GDM1 (cell line): ENCODE results near the gene RNF223.
"Not testable (repeated sequence)": the region's sequence is repeated elsewhere in the genome, so short reads cannot be mapped to it uniquely, and the experiment has no call there.

Experiments used
- DNase-seq: peaks from one replicate; lab custom pipeline; 2025; lab: John Stamatoyannopoulos, UW

Gene RNF223

DNA sequence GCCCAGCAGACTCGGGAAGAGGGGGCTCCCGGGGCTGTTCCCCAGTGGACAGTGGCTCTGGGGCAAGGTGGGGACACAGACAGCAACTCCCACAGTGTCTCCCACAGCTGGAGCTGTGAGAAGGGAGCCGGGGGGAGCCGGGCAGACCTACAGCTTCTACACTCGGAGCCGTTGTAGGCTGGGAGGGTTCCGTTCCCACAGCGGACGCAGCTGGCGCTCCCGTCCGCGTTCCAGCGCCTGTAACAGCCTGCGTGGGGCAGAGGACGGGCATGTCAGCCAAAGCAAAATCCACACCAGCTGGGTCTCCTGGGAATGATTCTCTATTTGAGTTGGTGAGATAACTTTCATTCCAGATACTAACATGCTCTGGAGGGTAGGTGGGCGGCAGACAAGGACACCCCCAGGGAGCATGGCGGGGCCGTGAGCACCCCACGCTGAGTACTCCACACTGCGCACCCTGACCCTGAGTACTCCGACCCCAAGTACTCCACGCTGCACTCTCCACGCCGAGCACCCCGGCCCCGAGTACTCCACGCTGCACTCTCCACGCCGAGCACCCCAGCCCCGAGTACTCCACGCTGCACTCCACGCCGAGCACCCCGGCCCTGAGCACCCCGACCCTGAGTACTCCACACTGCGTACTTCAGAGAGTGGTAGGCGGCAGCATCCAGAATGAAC is 13.4 kb upstream of the RNF223 start:
- DNase-seq = no peak

DNA sequence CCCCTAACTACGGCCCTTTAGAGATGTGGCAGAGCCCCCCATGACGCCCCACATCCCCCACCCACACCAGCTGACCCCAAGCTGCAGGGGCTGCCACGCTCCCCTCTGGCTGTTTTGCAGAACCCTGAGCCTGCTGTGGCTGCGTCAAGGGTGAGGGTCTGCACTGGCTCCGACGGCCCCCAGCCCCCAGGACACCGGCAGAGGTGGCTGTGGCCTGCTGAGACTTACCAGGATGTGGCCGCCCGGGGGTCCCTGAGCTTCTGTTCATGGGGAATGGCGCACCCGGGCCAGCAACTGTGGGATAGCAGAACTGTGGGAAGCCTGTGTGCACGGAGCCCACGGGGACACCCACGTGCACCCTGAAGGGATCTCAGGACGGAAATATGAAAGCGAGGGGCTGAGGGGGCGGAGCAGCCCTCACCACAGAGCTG is 12.8 kb upstream of the RNF223 start:
- DNase-seq = no peak

DNA sequence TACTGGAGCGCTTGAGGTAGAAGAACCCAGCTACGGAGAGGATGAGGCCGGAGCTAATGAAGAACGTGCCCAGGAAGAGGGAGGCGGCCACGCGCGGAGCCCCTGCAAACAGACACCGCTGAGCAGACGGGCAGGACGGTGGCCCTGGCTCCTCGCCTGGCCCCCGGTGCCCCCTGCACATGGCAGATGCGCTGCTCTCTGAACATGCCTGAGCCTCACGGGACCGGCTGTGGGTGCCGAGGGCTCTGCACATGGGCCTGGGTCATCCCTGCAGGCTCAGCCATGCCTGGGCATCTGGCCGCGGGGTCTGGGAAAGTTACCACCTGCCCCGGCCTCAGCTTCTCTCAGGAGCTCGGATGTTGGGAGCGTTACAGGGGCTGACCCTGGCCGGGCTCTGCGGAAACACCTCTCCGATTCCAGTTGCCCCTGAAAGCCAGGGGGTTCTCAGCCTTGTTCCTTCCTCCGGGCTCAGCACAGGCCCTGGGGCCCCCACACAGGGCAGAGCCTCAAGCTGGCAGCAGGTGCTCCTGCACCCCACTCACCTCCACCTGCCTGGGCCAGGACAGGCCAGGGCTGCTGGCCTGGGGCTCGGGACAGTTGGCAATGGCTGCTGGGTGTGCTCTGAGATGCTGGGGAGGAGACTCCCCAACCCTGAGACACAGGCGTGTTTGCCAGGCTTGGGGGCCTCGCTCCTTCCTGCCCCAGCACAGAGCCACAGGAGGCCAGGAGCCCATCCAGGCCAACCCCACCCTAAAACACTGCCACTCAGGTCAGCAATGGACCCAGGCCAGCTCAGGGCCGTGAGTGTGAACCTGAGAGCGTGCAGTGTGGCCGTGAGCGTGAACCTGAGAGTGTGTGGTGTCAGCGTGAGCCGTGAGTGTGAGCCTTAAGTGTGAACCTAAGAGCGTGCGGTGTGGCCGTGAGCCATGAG is 12.1 kb upstream of the RNF223 start:
- DNase-seq = no peak

DNA sequence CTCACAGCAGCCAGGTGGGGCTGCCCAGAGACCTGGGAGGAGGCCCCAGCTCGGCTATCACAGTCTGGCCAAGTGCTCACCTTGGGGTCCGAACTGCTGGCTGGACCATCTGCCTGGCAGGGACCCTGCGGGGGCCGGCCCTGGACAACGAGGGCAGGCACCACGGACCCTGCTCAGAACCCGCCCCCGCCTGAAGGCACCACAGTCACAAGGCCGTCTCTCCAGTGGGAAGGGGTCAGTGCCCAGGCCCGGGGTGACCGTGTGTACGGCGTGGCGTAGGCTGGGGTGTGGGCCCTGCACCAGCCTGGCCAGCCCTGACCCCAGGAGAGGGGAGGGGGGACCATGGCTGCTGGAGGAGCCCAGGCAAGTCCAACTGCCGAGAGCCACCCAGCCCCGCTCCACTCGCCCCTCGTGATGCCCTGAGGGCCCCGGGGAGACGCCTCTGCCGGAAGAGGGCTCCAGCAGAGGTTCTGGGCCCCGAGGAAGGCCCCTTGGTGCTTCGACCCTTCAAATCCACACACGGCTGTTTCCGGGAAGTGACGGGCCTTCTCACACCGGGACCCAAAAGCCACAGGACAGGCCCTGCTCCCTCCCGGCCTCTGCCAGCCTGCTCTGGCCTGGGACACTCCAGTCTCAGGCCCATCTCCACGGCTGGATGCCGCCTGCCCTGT is 11.2 kb upstream of the RNF223 start:
- no peak for DNase-seq

DNA sequence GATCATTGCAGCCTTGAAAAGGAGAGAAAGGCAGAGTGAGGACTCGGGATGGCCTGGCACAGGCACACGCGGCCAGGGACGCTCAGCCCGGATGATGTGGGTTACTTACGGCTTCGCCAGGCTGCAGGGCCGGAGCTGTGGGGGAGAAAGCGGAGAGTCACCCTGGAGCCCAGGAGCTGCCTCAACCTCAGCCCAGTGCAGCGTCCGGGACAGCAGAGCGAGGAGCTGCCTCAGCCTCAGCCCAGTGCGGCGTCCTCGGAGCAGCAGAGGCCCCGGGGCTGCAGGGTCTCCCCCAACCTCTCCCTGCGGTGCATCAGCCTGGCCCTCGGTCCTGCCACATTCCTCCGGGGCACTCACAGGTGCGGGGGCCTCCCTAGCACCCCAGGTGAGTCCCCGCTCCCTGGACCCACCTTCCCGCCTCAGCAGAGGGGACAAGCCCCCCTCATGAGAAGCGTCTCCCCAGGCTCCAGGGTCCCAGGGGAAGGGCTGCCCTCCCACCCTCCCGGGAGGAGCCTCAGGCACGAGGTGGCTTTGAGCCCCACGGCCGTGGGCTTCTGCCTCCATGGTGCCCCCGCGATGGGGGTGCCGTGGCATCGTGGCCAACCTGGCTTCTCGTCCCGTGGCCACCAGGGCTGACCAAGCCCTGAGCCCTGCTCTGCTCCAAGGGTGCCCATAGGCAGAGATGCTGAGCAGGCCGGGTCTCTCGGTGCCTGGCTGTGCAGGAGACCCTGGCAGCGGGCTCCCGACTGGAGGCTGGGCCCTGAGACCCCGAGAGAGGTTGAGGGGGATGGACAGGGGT is 10.5 kb upstream of the RNF223 start:
- no peak for DNase-seq

DNA sequence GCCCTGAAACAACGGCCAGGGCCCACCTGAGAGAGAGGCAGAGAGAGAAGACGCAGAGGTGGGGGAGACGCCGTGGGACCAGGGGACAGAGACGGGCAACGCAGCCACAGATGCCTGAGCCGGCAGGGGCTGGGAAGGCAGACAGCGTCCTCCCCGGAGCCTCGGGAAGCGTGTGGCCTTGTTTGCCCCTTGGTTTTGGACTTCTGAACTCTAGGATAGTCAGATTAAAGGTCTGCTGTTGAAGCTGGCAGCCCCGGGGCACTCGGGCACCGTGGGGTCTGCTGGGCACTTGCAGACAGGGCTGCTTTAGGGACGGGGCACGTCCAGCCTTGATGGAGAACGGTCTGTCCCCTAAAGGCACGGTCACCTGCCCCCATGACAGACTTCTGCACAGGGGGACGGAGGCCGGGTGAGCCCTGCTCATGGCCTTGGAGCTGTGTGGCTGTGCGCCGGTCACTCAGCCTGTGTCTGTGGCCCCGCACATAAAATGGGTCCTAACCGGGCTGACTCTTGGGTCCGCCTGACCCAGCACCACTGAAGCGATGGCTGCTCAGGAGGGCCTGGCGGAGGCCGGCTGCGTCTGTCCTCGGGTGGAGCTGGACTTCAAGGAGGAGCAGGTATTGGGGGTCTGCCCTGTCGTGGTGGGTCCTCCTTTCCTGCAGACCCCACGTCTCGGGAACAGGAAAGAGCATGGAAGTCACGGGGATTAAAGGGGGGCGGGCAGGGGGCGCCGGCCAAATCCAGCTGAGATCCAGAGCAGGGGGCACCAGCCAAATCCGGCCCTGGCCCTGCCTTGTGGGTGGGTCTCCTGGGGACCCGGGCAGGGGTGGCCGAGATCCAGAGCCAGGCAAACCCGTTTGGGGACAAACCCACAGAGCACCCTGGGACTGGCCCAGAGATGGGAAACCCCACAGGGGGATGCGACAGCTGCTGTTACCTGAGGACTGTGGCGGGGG is 9.6 kb upstream of the RNF223 start:
- DNase-seq = no peak

DNA sequence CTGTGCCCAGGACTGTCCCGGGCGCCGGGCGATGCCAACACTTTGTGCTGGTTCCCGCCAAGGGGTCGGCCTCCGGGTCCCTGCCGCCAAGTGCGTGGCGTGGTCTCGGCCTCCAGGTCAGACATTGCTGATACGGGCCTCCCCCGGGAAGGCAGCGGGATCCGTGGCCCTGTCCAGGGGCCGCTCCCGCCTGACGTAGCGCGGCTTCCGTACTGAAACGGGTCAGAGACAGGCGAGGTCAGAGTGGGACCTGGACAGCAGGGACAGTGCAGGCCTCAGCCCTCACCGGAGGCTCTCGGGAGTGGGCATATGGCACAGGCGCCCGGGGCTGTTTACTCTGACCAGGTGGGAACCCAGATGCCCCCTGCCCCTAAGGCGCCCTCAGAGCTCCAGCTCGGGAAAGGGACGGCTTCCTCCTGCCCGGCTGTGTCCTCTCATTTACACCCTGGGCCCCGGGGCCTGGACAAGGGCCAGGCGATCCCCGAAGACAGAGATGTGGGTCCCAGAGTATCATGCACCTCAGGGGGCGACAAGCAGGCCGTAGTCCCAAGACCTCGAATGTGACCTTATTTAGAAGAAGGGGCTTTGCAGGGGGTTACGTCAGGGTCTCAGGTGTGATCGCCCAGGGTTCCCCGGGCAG is 8.8 kb upstream of the RNF223 start:
- no peak for DNase-seq

DNA sequence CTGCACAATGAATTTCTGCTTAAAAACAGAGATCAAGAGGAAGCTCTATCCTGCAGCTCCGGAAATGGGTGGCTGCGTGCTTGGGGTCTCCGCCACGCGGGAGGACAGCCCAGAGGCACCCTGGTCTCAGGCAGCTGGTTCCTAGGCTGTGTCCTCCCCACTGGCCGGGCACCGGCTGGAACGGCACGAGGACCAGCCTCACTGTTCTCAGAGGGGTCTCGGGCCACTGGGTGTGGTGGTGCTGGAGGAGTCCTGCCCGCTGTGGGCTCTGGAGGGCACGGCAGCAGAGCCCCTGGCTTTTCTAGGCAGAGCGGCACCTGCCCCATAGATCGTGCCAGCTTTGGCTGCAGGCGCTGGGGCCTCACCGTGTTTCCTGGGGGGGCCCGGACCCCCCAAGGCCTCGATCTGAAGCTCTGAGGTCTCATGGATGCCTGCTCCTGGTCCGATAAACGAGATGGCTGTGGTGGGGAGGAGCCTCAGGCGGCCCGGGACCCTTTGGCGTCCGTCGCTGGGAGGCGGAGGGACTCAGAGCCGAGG is 8.2 kb upstream of the RNF223 start:
- no peak for DNase-seq

DNA sequence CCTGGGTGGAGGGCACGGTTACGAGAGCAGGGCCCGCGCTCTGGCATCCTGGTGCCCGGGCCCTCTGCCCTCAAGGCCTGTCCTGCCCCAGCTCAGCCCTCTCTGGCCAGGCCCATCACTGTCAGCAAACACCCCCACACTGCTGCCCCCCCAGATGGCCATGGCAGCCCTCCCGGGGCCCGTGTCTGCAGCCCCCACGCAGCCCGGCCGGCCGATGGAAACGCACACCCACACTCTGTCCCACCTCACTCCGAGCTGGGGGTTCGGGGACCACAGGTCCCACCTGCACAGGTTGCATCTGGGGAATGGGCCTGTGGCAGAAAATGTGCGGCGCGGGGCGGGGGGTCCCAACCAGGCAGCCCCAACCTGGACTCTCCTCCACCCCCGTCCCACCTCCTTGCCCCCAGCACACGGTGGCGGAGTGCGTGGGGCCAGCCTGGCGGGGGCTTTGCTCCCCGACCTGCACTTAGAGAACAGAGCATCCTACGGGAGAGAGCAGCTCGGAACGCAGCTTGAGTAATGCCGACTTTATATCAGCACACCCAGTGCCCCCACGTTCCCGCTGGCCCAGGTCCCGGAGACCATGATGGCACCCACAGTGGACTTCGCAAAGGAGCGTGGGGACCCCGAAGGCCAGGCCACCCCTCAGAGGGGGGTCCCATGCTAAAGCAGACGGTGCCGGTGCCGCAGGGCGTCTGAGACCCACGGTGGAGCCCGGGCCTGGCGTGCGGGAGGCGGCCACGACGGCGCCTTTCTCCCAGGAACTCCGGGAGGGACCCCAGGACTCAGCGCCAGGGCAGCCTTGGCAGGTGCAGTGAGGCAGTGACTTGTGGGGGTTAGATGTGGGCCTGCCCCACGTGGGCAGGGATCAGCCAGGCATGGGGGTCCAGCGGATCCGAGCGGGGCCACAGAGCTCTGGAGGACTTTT is 7.5 kb upstream of the RNF223 start:
- no peak for DNase-seq

DNA sequence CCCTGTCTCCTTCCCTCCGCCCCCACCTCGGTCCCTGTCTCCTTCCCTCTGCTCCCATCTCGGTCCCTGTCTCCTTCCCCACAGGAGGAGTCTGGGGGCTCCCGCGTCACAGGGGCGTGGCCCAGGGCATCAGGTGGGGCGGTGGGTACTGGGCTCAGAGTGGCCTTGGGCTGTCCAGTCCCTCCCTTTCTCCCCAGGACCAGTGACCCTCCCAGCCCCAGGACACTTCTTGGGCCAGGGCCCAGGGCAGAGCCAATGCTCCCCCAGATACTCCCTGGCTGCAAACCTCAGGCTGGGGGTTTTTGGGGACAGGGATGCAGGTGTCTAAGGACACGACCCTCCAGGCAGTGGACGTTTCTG is 6.8 kb upstream of the RNF223 start:
- no peak for DNase-seq

DNA sequence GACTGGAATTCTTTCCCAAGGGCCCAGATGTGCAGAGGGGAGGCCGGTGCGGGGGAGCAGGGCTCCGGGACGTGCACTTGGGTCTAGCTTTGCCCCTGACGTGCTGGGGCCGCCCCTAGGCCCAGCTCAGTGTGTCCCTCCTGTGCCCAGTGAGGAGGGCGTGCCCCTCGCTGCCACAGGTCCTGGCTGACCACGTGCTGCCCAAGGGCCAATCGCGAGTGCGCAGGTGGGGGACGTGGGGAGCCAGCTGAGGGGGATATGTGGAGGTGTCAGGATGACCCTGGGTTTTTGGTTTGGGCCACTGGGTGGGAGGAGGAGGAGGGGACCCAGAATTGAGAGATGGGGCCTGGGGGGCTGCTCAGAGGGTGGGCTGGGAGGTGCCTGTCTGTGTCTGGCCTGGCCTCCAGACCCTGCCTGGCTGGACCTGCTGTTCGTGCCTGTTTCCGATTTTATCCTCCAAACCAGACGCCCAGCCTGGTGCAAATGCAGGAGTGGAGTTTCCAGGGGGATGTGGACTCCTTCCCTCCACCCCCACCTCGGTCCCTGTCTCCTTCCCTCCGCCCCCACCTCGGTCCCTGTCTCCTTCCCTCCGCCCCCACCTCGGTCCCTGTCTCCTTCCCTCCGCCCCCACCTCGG is 6.1 kb upstream of the RNF223 start:
- no peak for DNase-seq

DNA sequence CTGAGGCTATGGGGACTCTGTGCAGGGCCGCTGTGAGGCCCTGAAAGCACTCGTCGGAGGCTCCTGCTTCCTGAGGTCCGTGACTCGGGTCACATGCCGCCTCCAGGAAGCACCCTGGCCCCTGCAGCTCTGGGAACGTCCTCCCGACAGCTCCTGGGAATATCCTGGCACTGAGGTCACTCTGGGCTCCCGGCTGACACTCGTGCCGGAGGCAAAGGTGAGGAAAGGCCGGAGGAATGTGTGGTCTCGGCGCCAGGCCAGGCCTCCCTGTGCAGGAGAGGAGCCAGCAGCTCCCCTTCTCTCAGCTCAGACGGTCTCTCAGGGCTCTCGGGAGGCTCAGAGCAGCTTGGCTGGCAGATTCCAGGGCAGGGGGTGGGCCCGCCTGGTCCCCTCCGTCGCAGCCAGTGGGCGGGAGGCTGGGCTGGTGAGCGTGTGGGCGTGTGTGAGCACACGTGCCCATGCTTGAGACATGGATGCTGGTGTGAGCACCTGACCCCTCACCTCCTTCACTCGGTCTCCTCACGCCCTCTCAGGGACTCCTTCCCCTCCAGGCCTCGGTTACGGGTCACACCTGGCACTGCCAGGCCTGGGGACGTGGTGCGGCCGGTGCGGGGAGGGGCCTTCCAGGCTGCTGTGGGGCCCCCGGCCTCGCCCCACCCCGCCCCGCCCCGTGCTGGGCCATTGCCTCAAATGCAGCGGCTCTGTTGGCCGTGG is 5.5 kb upstream of the RNF223 start:
- DNase-seq = peak; percentile 9

DNA sequence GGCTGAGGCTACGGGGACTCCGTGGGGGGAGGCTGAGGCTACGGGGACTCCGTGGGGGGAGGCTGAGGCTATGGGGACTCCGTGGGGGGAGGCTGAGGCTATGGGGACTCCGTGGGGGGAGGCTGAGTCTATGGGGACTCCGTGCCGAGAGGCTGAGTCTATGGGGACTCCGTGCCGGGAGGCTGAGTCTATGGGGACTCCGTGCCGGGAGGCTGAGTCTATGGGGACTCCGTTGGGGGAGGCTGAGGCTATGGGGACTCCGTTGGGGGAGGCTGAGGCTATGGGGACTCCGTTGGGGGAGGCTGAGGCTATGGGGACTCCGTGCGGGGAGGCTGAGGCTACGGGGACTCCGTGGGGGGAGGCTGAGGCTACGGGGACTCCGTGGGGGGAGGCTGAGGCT is 3.3 kb upstream of the RNF223 start:
- DNase-seq = not testable (repeated sequence)

DNA sequence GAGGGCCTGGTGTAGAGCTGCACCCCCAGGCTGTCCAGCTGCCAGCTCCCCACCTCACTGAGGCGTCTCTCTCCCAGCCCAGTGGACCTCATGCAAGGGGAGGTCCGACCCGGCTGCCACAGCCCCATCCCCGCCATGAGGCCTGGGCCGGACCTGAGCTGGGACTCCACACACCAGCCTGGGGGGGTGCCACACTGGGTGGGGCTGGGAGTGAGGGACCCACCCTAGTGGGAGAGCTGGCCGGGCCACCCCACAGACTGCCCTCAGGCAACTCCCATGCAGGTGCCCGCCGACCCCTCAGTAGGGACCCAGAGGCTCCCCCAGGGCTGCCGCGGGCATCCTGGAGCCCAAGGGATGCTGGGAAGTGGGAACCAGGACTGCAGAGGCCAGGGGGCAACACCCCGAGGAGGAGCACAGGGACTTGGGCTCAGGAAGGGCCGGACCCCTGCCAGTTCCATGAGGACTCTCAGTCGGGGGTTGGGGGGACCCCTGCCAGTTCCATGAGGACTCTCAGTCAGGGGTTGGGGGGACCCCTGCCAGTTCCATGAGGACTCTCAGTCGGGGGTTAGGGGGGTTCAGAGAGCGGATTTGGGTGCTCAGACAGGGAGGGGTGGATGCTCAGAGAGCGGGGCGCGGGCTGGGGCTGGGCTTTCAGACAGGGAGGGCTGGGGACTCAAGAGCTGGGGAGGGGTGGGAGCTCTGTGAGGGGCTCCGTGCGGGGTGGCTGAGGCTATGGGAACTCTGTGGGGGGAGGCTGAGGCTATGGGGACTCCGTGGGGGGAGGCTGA is 1.2 kb upstream of the RNF223 start:
- DNase-seq = no peak

DNA sequence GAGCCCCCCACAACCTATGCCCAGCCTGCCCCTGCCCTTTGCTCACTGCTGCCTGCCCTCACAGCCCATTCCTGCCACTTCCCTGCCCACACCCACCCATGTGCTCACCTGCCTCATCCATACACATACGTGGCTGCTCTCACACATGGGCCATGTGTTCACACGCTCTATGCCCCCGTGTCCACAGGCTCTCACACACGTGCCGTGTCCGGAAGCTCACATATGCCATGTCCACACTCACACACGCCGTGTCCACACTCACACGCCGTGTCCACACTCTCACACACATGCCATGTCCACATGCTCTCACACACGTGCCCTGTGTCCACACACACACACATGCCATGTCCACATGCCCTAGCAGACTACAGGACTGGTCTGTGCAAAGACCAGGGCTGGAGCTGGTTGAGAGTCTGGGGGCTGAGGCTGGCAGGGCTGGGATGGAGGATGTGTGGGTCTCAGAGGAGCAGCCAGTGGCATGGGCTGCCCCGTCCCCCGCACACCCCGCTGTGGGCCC is 583 bp upstream of the RNF223 start:
- DNase-seq = no peak

DNA sequence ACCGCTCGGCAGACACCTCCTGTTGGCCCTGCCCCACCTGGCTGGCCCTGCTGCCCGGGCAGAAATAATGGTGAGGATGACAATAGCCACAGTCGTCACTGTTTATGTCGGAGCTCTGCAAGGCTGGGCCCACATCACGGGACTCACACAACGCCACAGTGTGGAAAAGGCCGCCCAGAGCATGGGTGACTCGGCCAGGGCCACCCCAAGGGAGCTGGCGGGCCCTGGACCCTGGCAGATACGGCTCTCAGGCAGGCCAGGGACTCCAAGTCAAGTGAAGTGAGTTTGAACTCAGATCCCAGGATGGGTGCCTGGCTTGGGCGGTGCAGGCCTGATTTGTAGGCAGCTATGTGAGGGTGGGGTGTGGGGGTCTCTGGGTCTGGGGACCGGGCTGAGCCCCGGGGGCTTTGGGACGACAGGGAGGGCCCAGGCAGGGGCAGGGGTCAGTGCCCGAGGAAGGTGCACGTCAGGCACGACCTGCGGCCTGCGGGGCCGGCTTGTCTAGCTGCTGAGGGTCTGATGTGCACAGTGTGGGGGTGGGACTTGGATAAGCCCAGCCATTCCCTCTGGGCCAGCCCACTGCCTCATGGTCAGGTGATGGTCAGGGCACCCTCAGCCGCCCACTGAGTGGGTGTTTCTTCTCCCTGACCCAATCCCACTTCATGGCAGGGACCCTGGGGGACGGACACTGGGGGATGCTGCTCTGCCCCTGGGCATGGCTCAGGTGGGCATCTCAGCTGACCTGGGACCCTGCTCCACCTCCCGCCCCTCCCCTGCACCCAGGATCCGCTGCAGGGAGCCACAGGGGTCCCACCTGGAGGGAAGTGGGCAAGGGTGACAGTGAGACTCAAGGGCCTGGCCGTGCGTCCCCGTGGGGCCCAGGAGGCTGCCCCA is 1.0 kb downstream of the RNF223 start:
- no peak for DNase-seq
